Measurements from ENCODE around the gene PLCH1.
"Not testable (repeated sequence)": the region's sequence is repeated elsewhere in the genome, so short reads cannot be mapped to it uniquely, and the experiment has no call there.

The PLCH1 gene

GRCh38 chr3:155646669-155647068 is 98.2 kb downstream of the PLCH1 start:
- WGBS, 2 experiments = 82 to 91% methylated on average over 1 to 2 of the region's 2 CpGs
- Histone ChIP-seq H3K9me3 (ENCODE audit: control insufficient read depth, low read length) (no peaks in the 10 kb centered on the region), H3K4me1 (ENCODE audit: control insufficient read depth, insufficient read depth, low read length) (peaks cover 20% of the 10 kb centered on the region), H3K27ac (ENCODE audit: insufficient read depth, low read depth, low read length, poor library complexity, severe bottlenecking) (no peak overlapping the region), H3K36me3 (ENCODE audit: control insufficient read depth, insufficient read depth, low read length) (no peaks in the 10 kb centered on the region), H3K4me3 (ENCODE audit: insufficient read depth, low read depth, low read length) (no peak overlapping the region), H3K27me3 (ENCODE audit: control insufficient read depth, insufficient read depth, low read length, poor library complexity, severe bottlenecking) (no peaks in the 10 kb centered on the region)

DNA sequence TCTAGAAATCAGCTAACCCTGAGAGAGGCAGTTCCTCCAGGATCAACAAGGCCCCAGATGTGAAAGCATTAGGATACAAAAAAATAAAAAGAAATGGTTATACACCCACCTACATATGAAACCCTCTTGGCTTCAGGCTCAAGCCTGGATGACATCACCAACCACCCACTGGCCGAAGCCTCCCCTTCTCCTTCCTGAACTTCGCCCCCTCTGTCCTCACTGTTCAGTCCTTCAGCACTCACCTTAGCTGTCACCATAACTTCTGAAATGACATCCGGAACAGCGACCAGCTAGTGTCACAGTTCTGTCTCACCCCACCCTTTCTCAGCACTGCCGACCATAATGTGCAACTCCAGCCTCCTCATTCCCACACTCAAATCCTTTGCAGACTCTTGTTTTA is 98.7 kb downstream of the PLCH1 start:
- Histone ChIP-seq H3K4me1 (ENCODE audit: control insufficient read depth, insufficient read depth, low read length) (peaks cover 20% of the 10 kb centered on the region), H3K27me3 (ENCODE audit: control insufficient read depth, insufficient read depth, low read length, poor library complexity, severe bottlenecking) (no peaks in the 10 kb centered on the region), H3K27ac (ENCODE audit: insufficient read depth, low read depth, low read length, poor library complexity, severe bottlenecking) (no peak overlapping the region), H3K36me3 (ENCODE audit: control insufficient read depth, insufficient read depth, low read length) (no peaks in the 10 kb centered on the region), H3K9me3 (ENCODE audit: control insufficient read depth, low read length) (no peaks in the 10 kb centered on the region), H3K4me3 (ENCODE audit: insufficient read depth, low read depth, low read length) (no peak overlapping the region)
- 91 to 95% methylated on average over 5 of the region's 5 CpGs for WGBS, 2 experiments

DNA sequence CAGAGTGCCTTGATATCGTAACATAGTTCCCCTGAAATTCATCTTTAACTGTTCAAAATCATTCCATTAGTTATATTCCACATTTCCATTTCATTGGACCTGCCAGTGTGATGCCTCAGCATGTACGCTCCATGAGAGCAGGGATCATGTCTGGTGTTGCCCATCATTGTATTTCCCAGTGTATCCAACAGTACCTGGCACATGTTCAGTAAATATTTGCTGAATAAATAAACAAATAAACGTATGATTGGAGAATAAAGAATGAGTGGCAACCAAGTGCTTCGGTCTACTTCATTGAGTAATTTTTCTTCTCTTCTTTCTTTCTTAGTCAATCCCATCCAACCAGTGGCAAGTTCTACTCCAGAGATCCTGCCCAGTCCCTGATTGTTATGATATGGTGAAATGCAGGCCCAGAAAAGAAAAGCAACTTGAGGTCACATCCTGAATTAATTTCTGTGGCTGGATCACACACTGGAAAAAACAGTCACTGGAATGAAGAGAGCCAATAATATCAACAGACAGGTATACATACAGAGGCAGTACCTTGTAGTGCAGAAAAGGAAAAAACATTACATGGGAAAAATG is 101.2 kb downstream of the PLCH1 start:
- Histone ChIP-seq H3K9me3 (ENCODE audit: control insufficient read depth, low read length) (no peaks in the 10 kb centered on the region), H3K27me3 (ENCODE audit: control insufficient read depth, insufficient read depth, low read length, poor library complexity, severe bottlenecking) (no peaks in the 10 kb centered on the region), H3K36me3 (ENCODE audit: control insufficient read depth, insufficient read depth, low read length) (no peaks in the 10 kb centered on the region), H3K4me1 (ENCODE audit: control insufficient read depth, insufficient read depth, low read length) (peaks cover 16% of the 10 kb centered on the region), H3K27ac (ENCODE audit: insufficient read depth, low read depth, low read length, poor library complexity, severe bottlenecking) (no peak overlapping the region), H3K4me3 (ENCODE audit: insufficient read depth, low read depth, low read length) (no peak overlapping the region)
- 95 to 96% methylated on average over 3 to 4 of the region's 4 CpGs for WGBS, 2 experiments

- no peaks in the 10 kb centered on the region for H3K4me1 ChIP-seq (ENCODE audit: control insufficient read depth, insufficient read depth, low read length)
- H3K27ac ChIP-seq (ENCODE audit: insufficient read depth, low read depth, low read length, poor library complexity, severe bottlenecking) = no peak overlapping the region
- 67% methylated on average over 1 of the region's 1 CpG; no CpG with 5 or more reads in 1 of the 2 experiments for WGBS, 2 experiments
- no peaks in the 10 kb centered on the region for H3K36me3 ChIP-seq (ENCODE audit: control insufficient read depth, insufficient read depth, low read length)
- no peaks in the 10 kb centered on the region for H3K9me3 ChIP-seq (ENCODE audit: control insufficient read depth, low read length)
- no peak overlapping the region for H3K4me3 ChIP-seq (ENCODE audit: insufficient read depth, low read depth, low read length)
- H3K27me3 ChIP-seq (ENCODE audit: control insufficient read depth, insufficient read depth, low read length, poor library complexity, severe bottlenecking) = no peaks in the 10 kb centered on the region
Measured at GRCh38 chr3:155641956-155642355, 102.9 kb downstream of the PLCH1 start.

DNA sequence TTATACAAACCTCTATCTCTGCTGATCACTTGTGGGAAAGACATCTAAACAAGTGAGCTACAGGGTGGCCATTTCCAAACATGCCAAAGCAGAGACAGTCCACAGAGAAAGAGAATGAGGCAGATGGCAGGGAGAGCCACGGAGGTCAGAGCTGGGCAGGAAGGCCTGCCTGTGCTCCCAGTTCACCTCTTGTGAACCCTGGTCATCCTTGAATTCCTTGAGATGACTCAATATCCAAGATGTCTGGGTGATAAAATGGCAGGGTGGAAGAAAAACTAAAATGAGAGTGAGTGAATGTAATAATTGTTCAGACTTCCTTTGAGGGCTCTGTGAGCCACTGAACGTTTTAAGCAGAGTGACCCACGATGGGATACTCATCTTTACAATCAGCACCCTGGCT is 104.8 kb downstream of the PLCH1 start:
- Histone ChIP-seq H3K4me3 (ENCODE audit: insufficient read depth, low read depth, low read length) (no peak overlapping the region), H3K27me3 (ENCODE audit: control insufficient read depth, insufficient read depth, low read length, poor library complexity, severe bottlenecking) (no peaks in the 10 kb centered on the region), H3K36me3 (ENCODE audit: control insufficient read depth, insufficient read depth, low read length) (no peaks in the 10 kb centered on the region), H3K4me1 (ENCODE audit: control insufficient read depth, insufficient read depth, low read length) (no peaks in the 10 kb centered on the region), H3K9me3 (ENCODE audit: control insufficient read depth, low read length) (no peaks in the 10 kb centered on the region), H3K27ac (ENCODE audit: insufficient read depth, low read depth, low read length, poor library complexity, severe bottlenecking) (no peak overlapping the region)
- 76 to 79% methylated on average over 3 of the region's 3 CpGs for WGBS, 2 experiments

GRCh38 chr3:155639462-155640055 is 105.3 kb downstream of the PLCH1 start:
- Histone ChIP-seq H3K9me3 (ENCODE audit: control insufficient read depth, low read length) (no peaks in the 10 kb centered on the region), H3K4me1 (ENCODE audit: control insufficient read depth, insufficient read depth, low read length) (no peaks in the 10 kb centered on the region), H3K27me3 (ENCODE audit: control insufficient read depth, insufficient read depth, low read length, poor library complexity, severe bottlenecking) (no peaks in the 10 kb centered on the region), H3K27ac (ENCODE audit: insufficient read depth, low read depth, low read length, poor library complexity, severe bottlenecking) (no peak overlapping the region), H3K36me3 (ENCODE audit: control insufficient read depth, insufficient read depth, low read length) (no peaks in the 10 kb centered on the region), H3K4me3 (ENCODE audit: insufficient read depth, low read depth, low read length) (no peak overlapping the region)
- 89 to 99% methylated on average over 4 of the region's 4 CpGs for WGBS, 2 experiments

- not testable (repeated sequence) for H3K27ac ChIP-seq (ENCODE audit: insufficient read depth, low read depth, low read length, poor library complexity, severe bottlenecking); H3K4me3 ChIP-seq (ENCODE audit: insufficient read depth, low read depth, low read length); H3K4me1 ChIP-seq (ENCODE audit: control insufficient read depth, insufficient read depth, low read length); H3K9me3 ChIP-seq (ENCODE audit: control insufficient read depth, low read length); H3K27me3 ChIP-seq (ENCODE audit: control insufficient read depth, insufficient read depth, low read length, poor library complexity, severe bottlenecking); H3K36me3 ChIP-seq (ENCODE audit: control insufficient read depth, insufficient read depth, low read length)
Measured at GRCh38 chr3:155638461-155638860, 106.4 kb downstream of the PLCH1 start.

- Histone ChIP-seq H3K4me1 (ENCODE audit: control insufficient read depth, insufficient read depth, low read length) (no peaks in the 10 kb centered on the region), H3K4me3 (ENCODE audit: insufficient read depth, low read depth, low read length) (no peak overlapping the region), H3K27ac (ENCODE audit: insufficient read depth, low read depth, low read length, poor library complexity, severe bottlenecking) (no peak overlapping the region), H3K27me3 (ENCODE audit: control insufficient read depth, insufficient read depth, low read length, poor library complexity, severe bottlenecking) (no peaks in the 10 kb centered on the region), H3K36me3 (ENCODE audit: control insufficient read depth, insufficient read depth, low read length) (no peaks in the 10 kb centered on the region), H3K9me3 (ENCODE audit: control insufficient read depth, low read length) (no peaks in the 10 kb centered on the region)
- WGBS, 2 experiments = 97 to 100% methylated on average over 2 of the region's 2 CpGs
Measured at GRCh38 chr3:155637567-155637966, 107.3 kb downstream of the PLCH1 start.

DNA sequence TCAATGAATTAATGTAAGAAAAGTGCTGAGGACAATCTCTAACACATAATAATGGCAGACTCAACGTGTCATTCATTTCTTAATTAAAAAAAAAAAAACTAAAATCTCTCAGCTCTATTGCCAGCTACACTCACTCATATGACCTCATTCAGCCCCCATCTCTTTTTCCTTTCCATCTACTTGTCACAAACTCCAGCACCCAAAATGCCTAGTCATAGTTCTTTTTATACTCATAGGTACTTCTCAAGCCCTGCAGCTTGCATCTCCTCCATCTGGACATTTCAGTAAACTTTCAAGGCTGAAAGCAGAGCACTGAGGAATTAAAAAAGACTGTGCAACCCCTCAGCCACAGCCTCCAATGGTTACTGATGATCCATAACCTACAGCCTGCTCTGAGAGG is 109.8 kb downstream of the PLCH1 start:
- no peak overlapping the region for H3K4me3 ChIP-seq (ENCODE audit: insufficient read depth, low read depth, low read length)
- H3K4me1 ChIP-seq (ENCODE audit: control insufficient read depth, insufficient read depth, low read length) = no peaks in the 10 kb centered on the region
- no peaks in the 10 kb centered on the region for H3K36me3 ChIP-seq (ENCODE audit: control insufficient read depth, insufficient read depth, low read length)
- no peaks in the 10 kb centered on the region for H3K27me3 ChIP-seq (ENCODE audit: control insufficient read depth, insufficient read depth, low read length, poor library complexity, severe bottlenecking)
- H3K27ac ChIP-seq (ENCODE audit: insufficient read depth, low read depth, low read length, poor library complexity, severe bottlenecking) = no peak overlapping the region
- WGBS, 2 experiments = 88 to 92% methylated on average over 1 of the region's 1 CpG
- no peaks in the 10 kb centered on the region for H3K9me3 ChIP-seq (ENCODE audit: control insufficient read depth, low read length)

GRCh38 chr3:155634121-155634719 is 110.7 kb downstream of the PLCH1 start:
- Histone ChIP-seq H3K27ac (ENCODE audit: insufficient read depth, low read depth, low read length, poor library complexity, severe bottlenecking) (no peak overlapping the region), H3K36me3 (ENCODE audit: control insufficient read depth, insufficient read depth, low read length) (no peaks in the 10 kb centered on the region), H3K27me3 (ENCODE audit: control insufficient read depth, insufficient read depth, low read length, poor library complexity, severe bottlenecking) (no peaks in the 10 kb centered on the region), H3K4me1 (ENCODE audit: control insufficient read depth, insufficient read depth, low read length) (no peaks in the 10 kb centered on the region), H3K9me3 (ENCODE audit: control insufficient read depth, low read length) (no peaks in the 10 kb centered on the region), H3K4me3 (ENCODE audit: insufficient read depth, low read depth, low read length) (no peak overlapping the region)
- WGBS, 2 experiments = 94 to 96% methylated on average over 3 of the region's 3 CpGs
